HG02759 (cell line): ENCODE data around the gene ARHGAP4.

ENCODE experiments used
- ATAC-seq: cut with Tn5 transposase; IDR thresholded peaks from one replicate; pipeline ENCODE4 v1.9.1; 2021; ENCODE audit warnings: mild to moderate bottlenecking, moderate library complexity; ENCODE audit not compliant: unreplicated experiment

The ARHGAP4 gene

DNA sequence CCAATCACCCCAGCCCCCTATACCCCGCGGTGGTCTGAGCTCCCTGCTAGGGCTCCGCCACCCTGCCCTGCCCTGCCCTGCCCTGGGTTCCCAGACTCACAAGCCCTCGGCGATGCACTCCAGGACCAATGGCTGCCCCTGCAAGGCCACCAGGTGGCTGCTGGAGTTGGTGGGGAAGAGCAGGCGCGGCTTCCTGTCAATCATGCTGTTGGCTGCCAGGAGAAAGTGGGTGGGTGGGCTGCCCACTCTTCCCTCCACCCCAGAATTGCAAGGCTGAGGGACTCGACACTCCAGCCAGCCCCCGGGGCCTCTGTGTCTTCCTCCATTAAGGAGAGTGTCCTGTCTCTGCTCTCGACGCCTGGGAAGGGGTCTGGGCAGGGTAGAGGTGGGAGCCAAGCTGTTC lies 55.8 kb downstream of the ARHGAP4 start:
- no peak for ATAC-seq

DNA sequence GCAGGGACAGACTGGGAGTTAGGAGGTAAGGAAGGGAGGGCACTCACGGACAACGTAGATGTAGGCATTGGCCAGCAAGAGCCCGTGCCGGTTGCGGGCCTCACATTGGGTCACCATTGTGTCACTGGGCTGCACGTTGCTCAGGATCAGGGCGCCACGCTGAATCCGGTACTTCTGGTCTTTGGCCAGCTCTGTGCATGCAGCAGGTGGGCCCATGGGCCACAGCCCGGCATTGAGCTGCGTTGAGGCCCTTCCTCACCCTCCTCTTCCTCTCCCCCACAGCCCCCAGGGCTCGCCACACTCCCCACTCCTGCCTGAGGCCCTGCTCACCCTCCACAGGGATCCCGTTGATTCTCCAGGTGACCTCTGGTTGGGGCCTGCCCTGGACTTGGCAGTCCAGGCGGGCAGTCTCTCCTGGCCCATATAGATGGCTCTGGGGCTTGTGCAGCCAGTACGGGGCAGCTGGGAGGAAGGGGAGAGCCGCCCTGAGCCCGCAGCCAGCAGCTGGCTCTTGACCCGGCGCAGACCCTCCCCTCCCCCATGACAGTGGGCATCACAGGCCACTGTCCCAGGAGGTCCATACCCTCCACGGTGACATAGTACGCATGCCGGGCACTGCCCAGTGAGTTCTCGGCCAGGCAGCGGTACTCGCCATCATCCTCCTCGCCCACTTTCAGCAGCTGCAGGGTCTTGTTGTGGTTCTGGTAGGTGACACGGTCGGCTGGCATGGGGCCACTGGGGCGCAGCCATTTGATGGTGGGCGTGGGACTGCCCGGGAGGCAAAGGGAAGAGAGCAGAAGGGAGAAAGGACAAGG lies 56.4 kb downstream of the ARHGAP4 start:
- ATAC-seq = no peak

DNA sequence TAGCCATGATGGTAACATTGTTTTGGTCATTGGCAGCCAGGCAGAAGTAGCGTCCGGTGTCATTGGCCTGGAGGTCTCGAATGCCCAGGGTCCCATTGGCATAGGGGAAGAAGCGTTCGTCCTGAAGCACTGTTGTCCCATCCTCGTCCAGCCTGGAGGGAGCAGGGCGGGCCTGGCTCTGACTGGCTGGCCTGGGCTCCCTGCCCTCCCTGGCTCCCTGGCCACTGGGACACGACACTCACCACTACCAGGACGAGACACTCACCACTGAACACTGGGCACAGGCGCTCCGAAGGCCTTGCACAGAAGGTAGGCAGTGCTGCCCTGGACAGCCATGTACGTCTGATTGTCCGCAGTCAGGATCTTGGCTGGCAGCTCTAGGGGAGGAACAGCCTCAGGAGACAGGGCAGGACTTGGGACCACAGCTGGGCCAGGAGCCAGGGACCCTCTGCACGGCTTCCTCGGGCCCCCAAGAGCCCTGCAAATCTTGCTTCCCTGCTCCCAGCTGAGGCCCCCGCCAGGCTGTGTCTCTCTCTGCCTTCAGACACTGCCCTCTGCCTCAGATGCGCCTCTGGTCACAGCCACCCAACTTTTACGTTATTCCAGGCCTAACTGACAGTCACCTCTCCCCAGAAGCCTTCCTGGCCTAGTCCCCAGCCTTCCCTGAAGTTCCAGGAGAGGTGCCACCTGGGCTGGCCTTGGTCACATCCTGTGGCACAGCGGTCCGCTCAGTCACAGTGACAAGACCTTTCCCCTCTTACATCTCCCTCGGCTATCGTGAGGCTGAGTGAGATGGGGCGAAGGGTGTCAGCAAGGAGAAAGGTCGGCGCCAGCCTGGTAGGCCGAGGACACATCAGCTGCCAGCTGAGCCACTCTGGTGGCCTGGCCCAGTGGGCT lies 57.2 kb downstream of the ARHGAP4 start:
- no peak for ATAC-seq

DNA sequence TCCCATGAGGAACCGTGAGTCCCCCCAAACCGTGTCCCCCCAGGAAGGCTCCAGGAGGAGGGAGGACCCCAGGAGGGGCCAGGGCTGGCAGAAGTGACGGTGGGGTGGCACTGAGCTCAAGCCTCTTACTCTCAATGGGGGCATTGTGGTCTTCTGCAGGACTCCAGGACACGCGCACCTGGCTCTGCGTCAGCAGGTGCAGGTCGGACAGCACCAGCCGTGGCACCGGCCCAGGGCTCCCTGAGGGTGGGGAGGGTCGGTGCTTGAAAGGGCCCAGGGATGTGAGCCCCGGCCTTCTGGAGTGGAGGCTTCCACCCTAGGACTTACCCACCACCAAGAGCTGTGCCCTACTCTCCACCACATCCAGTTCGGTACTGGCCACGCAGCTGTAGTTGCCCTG lies 58.4 kb downstream of the ARHGAP4 start:
- no peak for ATAC-seq

DNA sequence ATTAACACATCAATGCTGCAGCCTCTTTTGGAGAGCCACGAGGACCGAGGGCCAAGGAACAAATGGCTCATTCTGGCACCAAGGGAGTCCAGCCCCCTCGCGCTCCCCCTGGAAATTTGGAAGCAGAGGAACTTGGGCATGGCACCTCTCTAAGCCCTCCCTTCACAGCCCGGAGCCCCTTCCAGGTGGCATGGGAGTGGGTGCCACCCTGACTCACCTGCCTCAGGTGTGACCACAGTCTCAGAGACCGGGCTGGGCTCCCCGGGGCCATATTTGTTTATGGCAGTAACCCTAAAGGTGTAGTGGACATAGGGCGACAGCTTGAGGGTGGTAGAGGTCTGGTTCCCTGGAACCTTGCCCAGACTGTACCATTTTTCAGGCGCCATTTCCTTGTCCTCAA lies 58.9 kb downstream of the ARHGAP4 start:
- ATAC-seq = no peak

DNA sequence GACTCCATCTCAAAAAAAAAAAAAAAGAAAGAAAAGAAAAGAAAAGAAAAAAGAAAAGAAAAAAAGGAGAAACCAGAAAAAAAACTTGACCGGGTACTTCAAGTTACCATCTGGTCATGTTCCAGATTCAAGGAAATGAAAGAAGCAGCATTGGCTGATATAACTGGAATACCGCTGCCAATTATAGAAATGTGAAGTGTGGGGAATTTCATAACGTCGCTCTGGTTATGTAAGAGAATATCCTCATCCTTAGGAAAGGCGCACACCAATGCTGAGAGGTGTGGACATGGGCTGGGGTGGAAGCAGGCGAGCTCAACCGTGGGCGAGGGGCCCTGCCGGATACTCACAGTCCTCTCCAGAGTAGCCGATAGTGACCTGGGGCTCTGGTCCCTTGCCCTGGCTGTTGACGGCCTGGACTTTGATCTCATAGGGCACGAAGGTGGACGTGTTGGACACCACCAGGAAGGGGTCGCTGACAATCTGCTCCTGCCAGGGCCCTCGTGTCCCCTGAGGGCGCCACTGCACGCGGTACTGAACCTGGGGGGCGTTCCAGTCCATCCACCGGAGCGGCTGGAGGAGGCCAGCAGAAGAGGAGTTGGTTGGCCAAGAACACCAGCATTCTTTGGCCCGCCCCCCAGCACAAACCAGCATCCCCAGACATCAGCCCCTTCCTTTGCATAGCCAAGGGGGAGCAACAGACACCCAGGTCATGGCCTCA lies 59.6 kb downstream of the ARHGAP4 start:
- no peak for ATAC-seq

DNA sequence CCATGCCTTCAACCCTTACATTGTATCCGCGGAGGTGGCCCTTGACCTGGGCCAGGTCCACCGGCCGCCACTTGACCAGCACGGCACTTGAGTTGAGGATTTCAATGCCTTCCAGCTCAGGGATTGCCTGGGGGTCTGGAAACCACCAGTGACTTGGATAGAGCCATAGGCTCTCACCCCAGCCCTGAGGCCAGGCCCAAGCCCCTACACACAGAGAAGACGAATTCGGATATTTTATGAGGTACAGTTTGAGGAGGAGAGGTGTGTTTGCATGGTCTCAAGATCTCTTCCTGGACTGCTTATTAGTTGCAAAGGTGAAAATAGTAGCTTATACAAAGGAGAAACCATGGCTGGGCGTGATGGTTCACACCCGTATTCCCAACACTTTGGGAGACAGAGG lies 60.4 kb downstream of the ARHGAP4 start:
- no peak for ATAC-seq

DNA sequence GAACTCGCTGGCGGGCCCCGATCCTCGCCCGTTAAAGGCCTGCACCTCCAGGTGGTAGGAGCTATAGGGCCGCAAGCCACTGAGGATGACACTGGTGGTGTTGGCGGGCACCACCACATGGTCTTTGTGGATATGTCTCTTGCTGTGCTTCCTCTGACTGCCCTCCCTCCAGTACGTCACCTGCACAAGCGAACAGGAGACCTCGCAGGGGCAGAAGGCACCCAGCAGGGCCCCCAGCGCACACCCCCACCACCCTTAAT lies 60.8 kb downstream of the ARHGAP4 start:
- no peak for ATAC-seq

DNA sequence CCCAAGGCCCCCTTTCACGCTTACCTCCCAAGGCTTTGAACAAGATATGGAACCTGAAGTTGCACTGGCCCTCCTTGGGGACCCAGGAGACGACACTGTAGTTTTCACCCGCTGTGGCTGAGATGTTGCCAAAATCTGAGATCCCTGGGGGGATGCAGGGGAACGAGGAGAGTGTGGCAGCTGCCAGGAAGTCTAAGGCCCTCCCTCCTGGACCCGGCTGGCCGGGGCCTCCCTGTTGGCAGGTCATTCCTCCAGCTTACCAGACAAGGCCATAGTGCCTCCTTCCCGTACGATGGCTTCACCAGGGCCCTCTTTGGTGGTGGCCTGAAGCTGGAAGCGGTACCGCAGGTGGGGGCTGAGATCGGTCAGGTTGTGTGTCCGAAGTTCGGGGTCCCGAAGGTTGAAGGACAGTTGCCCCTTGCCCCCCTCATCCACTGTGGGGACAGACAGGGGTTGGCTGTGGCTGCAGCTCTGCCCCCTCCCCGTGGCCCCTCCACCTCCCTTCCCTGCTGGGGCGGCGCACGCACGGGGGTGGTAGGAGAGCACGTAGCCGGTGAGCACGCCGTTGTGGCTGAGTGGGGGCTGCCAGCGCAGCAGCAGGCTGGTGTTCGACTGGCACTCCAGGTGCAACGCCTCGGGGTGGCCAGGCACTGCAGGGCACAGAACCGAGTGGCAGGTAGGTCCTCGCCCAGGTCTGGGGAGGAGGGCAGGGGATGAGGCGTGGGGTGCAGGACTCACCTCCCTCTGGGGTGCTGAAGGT lies 61.3 kb downstream of the ARHGAP4 start:
- ATAC-seq = no peak

DNA sequence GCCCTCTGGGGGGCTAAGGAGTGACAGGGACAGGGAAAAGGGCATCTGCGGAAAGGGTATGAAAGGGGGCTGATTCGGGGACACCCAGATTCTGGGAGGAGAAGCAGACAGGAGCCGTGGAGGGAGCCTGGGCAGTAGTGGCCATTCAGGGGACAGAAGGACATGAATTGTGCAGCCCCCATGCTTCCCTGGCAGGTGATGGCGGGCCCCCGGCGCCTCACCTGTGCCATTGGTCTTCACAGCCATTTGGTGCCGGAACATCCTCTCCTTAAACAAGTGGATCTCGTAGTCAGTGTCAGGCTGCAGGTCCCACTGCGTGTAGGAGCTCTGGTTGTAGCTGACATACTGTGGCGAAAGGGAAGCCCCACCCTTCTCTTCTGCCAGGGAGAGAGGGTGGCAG lies 62.0 kb downstream of the ARHGAP4 start:
- no peak for ATAC-seq

DNA sequence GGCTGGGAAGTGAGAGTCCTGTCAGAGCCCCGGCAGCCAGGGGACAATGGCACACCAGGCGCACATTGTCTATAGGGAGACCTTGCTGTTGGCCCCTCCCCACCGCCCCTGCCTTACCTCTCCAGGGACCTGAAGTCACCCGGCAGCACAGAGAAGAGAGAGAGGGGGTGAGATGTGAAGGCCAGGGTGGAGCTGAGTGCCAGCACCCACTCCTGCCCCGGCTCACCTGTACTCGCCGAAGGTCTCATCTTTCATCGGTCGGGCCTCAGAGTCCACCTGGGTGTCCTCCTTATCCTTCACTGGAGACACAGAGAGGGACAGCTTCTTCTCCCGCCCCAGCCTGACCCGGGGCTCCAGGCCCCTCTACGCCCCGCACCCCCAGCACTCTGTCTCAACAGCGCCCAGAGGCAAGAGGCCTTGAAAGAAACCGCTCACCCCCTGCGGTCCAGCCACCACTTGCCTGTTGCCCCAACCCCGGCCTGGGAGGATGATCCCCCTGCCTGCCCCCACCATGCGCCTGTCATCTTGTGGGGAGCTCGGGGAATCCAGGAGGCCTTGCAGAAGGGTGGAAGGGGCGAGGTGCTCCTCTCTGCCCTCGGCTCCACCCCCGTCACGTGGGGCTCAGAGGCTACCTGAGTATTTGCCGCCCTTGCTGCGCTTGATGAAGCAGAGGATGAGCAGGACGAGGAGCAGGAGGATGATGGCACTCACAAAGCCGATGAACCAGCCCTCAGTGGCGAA lies 62.6 kb downstream of the ARHGAP4 start:
- ATAC-seq = no peak

DNA sequence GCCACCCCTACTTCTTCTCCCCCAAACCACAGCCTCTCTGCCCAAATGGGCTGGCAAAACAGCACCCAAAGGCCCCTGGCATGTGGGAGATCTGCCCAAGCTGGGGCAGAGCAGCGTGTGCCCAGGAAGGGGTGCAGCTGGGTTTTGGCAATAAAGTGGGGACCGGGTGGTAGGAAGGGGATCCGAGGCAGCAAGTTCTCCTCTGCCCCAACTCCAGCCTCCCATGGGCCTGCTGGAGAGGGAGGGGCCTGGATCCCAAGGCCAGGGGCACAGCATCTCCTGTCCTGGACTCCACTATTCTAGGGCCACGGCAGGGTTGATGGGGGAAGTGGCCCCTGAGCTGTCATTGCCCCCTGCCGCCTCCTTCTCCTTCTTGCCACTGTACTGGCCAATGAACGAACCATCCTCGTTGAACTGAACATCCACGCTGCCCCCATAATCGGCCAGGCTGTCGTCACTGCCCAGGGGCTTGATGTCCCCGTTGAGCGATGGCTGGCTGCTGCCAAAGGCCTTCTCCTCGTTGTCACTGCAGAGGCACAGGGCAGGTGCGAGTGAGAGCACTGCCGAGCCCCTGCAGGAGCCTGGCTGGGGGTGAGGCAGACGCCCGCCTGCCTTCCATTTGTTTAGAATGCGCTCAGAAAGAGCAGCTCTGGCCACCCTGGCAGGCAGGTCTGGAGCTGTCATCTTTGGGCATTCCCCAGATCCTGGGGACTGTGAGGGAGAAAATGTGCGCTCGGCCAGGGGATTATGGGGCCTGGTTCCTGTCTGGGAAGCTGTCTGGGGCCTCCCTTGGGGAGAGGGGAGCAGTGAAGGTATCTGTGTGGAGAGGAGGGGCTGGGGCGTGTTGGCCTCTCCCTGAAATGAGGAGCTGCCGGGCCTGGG lies 63.5 kb downstream of the ARHGAP4 start:
- ATAC-seq = no peak

DNA sequence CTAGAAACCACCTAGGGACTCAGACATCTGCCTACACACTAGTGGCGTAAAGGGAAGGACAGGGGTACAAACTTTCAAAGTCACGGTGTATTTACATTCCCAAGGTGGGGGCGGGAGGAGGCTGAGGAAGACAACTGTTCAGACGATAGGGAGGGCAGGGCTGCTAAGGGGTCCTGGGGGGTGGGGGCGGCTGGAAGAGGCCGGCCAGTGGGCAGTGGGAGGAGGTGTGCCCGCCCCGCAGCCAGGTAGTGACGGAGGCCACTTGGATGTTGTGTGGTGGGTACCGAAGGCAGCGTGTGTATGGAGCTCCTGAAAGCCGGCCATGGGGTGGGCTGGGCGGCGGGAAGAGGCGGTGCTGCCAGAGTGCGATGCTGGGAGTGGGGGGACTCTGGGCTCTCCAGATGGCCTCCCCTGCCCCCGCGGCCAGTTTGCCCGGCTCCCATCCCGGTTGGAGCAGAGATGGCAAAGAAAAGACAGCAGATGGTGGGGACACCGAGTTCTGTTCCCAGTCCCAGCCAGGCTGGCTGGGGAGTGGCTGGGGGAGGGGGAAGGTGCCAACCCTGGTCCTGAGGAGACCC lies 64.2 kb downstream of the ARHGAP4 start:
- no peak for ATAC-seq

DNA sequence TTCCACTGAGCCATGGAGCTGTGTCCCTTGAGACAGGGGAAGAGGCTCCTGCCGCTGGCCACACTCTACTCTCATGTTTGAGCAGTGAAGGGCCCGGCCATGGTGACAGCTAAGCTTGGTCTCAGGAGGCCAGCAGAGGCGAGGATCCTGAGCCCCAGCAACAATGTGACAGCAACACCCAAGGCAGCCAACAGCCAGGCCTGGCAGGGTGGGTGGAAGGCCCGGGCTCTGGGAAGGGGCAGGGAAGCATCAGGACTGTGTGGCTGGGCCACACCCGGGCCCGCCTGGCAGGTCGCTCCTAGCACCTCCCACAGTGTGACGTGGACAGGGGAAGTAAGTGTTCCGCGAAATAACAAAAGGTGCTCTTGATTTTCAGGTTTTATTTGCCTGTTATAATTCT lies 64.9 kb downstream of the ARHGAP4 start:
- ATAC-seq = no peak
